SH-SY5Y (cell line): Measurements from ENCODE around the gene LRIG1.

Experiments
- GATA2 ChIP-seq: IDR thresholded peaks from 2 replicates; pipeline ENCODE4 v1.6.1; 2011; ENCODE audit warnings: mild to moderate bottlenecking, low read depth, low read length
- GATA3 ChIP-seq: IDR thresholded peaks from 2 replicates; pipeline ENCODE4 v1.6.1; 2011; ENCODE audit warnings: low read depth, mild to moderate bottlenecking, low read length, moderate library complexity

GRCh38 chr3:66401675-66402491 lies 98.9 kb downstream of the LRIG1 start:
- TF ChIP-seq GATA2 (no peak), GATA3 (no peak)
